Vagina (tissue), 2 donors: Measurements from ENCODE around the gene AFF3. TPM values are rescaled to one million over a fixed set of nuclear protein-coding genes. Genes with fewer than 3 reads are reported as not detected.

Source experiments
- DNase-seq, 2 donors: peaks; one replicate each; pipeline ENCODE4 v3.0.0-alpha.2; 2017; ENCODE audit errors: extremely low spot score in 2 of 2
- H3K27ac ChIP-seq: fragments of 200-600 bp; sonication (generic); one replicate; pipeline ENCODE4 v1.5.1; 2019
- H3K27me3 ChIP-seq: fragments of 200-600 bp; sonication (generic); one replicate; pipeline ENCODE4 v1.5.1; 2019
- H3K36me3 ChIP-seq, 2 donors: fragments of 200-600 bp; sonication (generic); one replicate each; pipeline ENCODE4 v1.5.1; 2017 to 2019
- H3K4me1 ChIP-seq: fragments of 200-600 bp; sonication (generic); one replicate; pipeline ENCODE4 v1.5.1; 2019
- H3K4me3 ChIP-seq, 2 donors: fragments of 200-600 bp; sonication (generic); 1 replicate in 1 of 2; 2 replicates in 1 of 2; pipeline ENCODE4 v1.5.1; 2016 to 2019
- H3K9me3 ChIP-seq: fragments of 200-600 bp; sonication (generic); one replicate; pipeline ENCODE4 v1.5.1; 2019
- CTCF ChIP-seq, 3 experiments: fragments of 450-650 bp in 2 of 3; fragments of 200-600 bp in 1 of 3; sonication (generic) in 1 of 3; IDR thresholded peaks; one replicate each; pipeline ENCODE4 v1.5.1; 2017 to 2019; ENCODE audit warnings: antibody characterized with exemption in 3 of 3, mild to moderate bottlenecking in 2 of 3, moderate library complexity in 2 of 3
- POLR2A ChIP-seq, 2 donors: fragments of 450-650 bp; IDR thresholded peaks; one replicate each; pipeline ENCODE4 v1.6.1; 2017; ENCODE audit warnings: antibody characterized with exemption in 2 of 2, mild to moderate bottlenecking in 2 of 2, moderate library complexity in 2 of 2
- POLR2AphosphoS5 ChIP-seq, 2 donors: sonication (generic); formaldehyde crosslinking; IDR thresholded peaks; one replicate each; pipeline ENCODE4 v1.9.0; 2017; ENCODE audit warnings: antibody characterized with exemption in 2 of 2, mild to moderate bottlenecking in 2 of 2, low read depth in 1 of 2; ENCODE audit not compliant: insufficient read depth in 1 of 2
- intact Hi-C: fragments of 100-400 bp; cut with DNase I; formaldehyde crosslinking; loops from one replicate; pipeline ENCODE4 v1.15.1; 2023
- total RNA-seq: library from RNA; depleted of rRNA; stranded (reverse); fragments of >200 nt; gene quantifications from one replicate; pipeline ENCODE4 v1.2.3, GENCODE V29; 2016

Gene AFF3
- total RNA-seq, 1 donor from 2014 or later: 7.6 TPM

- H3K9me3 ChIP-seq: no peaks in the 10 kb centered on the region
- intact Hi-C loops: no loop called here
- H3K4me1 ChIP-seq: no peaks in the 10 kb centered on the region
- H3K36me3 ChIP-seq: no peaks in the 10 kb centered on the region
- H3K27me3 ChIP-seq: no peaks in the 10 kb centered on the region
- H3K4me3 ChIP-seq: no peak overlapping the region
- H3K27ac ChIP-seq: no peak overlapping the region
- TF ChIP-seq POLR2AphosphoS5 (IDR thresholded peaks at IDR 0.05; ENCODE audit: insufficient read depth in 1 of 2, low read depth in 1 of 2) (no peak), CTCF (IDR thresholded peaks at IDR 0.05) (no peak), POLR2A (IDR thresholded peaks at IDR 0.05) (no peak)
- DNase-seq: no peak
Observed at GRCh38 chr2:99787769-99788382, 354.5 kb downstream of the AFF3 start.

- no peak overlapping the region for H3K4me3 ChIP-seq
- TF ChIP-seq POLR2AphosphoS5 (IDR thresholded peaks at IDR 0.05; ENCODE audit: insufficient read depth in 1 of 2, low read depth in 1 of 2): no peak
- no peak for TF ChIP-seq CTCF (IDR thresholded peaks at IDR 0.05)
- no peak for TF ChIP-seq POLR2A (IDR thresholded peaks at IDR 0.05)
- no peaks in the 10 kb centered on the region for H3K36me3 ChIP-seq
- H3K4me1 ChIP-seq: no peaks in the 10 kb centered on the region
- H3K27ac ChIP-seq: no peak overlapping the region
- DNase-seq: no peak
- H3K9me3 ChIP-seq: no peaks in the 10 kb centered on the region
- no peaks in the 10 kb centered on the region for H3K27me3 ChIP-seq
- intact Hi-C loops: no loop called here
Observed at GRCh38 chr2:99786636-99787390, 355.6 kb downstream of the AFF3 start.

- H3K9me3 ChIP-seq: no peaks in the 10 kb centered on the region
Observed at GRCh38 chr2:99784946-99785345, 357.4 kb downstream of the AFF3 start.

DNA sequence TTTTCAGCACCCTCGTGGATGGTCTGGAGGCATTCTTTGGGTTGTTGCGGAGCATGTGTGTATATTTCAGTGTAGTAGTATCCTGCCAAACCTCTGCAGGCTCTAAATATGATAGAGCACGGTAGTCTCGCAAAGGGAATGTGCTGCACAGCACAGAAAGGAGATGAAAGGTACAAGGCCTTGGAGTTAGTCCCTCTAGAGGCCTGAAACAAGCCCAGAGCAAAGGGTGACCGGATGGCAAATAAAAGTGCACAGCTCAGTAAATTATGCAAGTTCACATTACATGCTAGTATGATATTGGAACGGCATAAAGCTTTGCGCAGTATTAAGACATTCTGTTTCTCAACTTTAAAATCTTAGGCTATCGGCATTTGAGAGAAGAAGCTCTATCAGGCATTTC is 358.1 kb downstream of the AFF3 start:
- no peak for DNase-seq
- Histone ChIP-seq H3K4me3 (no peak overlapping the region), H3K27me3 (no peaks in the 10 kb centered on the region), H3K36me3 (no peaks in the 10 kb centered on the region), H3K9me3 (no peaks in the 10 kb centered on the region), H3K27ac (no peak overlapping the region), H3K4me1 (no peaks in the 10 kb centered on the region)
- TF ChIP-seq POLR2A (IDR thresholded peaks at IDR 0.05) (no peak), POLR2AphosphoS5 (IDR thresholded peaks at IDR 0.05; ENCODE audit: insufficient read depth in 1 of 2, low read depth in 1 of 2) (no peak), CTCF (IDR thresholded peaks at IDR 0.05) (no peak)
- intact Hi-C loops: no loop called here

More at GRCh38 chr2:99784946-99785345, 357.4 kb downstream of the AFF3 start:
- H3K36me3 ChIP-seq: no peaks in the 10 kb centered on the region
- no peak for TF ChIP-seq CTCF (IDR thresholded peaks at IDR 0.05)
- TF ChIP-seq POLR2A (IDR thresholded peaks at IDR 0.05): no peak
- TF ChIP-seq POLR2AphosphoS5 (IDR thresholded peaks at IDR 0.05; ENCODE audit: insufficient read depth in 1 of 2, low read depth in 1 of 2): no peak
- intact Hi-C loops: no loop called here
- H3K4me1 ChIP-seq: no peaks in the 10 kb centered on the region
- DNase-seq: no peak
- H3K4me3 ChIP-seq: no peak overlapping the region
- H3K27me3 ChIP-seq: no peaks in the 10 kb centered on the region
- H3K27ac ChIP-seq: no peak overlapping the region

DNA sequence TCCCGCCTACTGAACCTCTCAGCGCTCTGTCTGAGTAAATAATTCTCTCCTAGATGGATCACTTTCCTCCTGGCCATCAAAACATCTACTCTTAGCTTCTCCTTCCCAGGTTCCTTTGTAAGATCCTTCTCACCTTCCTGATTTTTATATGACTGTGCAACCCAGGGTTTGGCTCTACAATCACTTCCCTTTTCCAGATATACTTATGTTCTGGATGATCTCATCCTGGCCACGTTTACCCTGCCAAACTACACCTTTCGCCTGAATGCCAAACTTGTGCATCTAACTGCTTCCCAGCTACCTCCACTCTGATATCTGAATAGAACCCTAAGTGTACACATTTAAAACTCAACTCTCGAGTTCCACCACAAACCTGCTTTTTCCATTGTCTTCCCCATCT is 362.1 kb downstream of the AFF3 start:
- Histone ChIP-seq H3K27me3 (no peaks in the 10 kb centered on the region), H3K9me3 (no peaks in the 10 kb centered on the region), H3K27ac (no peak overlapping the region), H3K4me1 (no peaks in the 10 kb centered on the region), H3K4me3 (no peak overlapping the region), H3K36me3 (no peaks in the 10 kb centered on the region)
- TF ChIP-seq POLR2A (IDR thresholded peaks at IDR 0.05) (no peak), POLR2AphosphoS5 (IDR thresholded peaks at IDR 0.05; ENCODE audit: insufficient read depth in 1 of 2, low read depth in 1 of 2) (no peak), CTCF (IDR thresholded peaks at IDR 0.05) (no peak)
- DNase-seq: no peak
- intact Hi-C loops: no loop called here
